ENCODE data around the gene RAB11A. TPM values are rescaled to one million over a fixed set of nuclear protein-coding genes. Genes with fewer than 3 reads are reported as not detected.
"Not testable (repeated sequence)": the region's sequence is repeated elsewhere in the genome, so short reads cannot be mapped to it uniquely, and the experiment has no call there.

RAB11A gene
- total and polyA plus RNA-seq, 7 donors: 89.5 to 152 (median 115) TPM

GRCh38 chr15:65863106-65863505, 6.2 kb upstream of the RAB11A start:
- Histone ChIP-seq H3K4me3 (no peak overlapping the region), H3K4me1 (peaks cover 4% of the 10 kb centered on the region), H3K36me3 (ENCODE audit: insufficient read depth in 1 of 2, low read depth in 1 of 2) (no peaks in the 10 kb centered on the region), H3K9me3 (no peaks in the 10 kb centered on the region), H3K27ac (no peak overlapping the region), H3K27me3 (ENCODE audit: insufficient read depth in 3 of 3, low read length in 2 of 3) (no peaks in the 10 kb centered on the region)
- intact Hi-C loops (cut with DNase I): loop anchor here in 1 of 2 donors (10.0 kb wide), 1 partner anchor 228 kb away; no protein-coding TSS in a partner anchor
- WGBS, 3 donors: 91 to 96% (median 93%) methylated on average over 6 of the region's 6 CpGs
- DNase-seq: no peak
- no peak for TF ChIP-seq CTCF (IDR thresholded peaks at IDR 0.05)
- no peak for ATAC-seq

- no peak for TF ChIP-seq CTCF (IDR thresholded peaks at IDR 0.05)
- Histone ChIP-seq H3K27me3 (ENCODE audit: insufficient read depth in 3 of 3, low read length in 2 of 3) (no peaks in the 10 kb centered on the region), H3K27ac (no peak overlapping the region), H3K4me1 (peaks cover 10% of the 10 kb centered on the region), H3K36me3 (ENCODE audit: insufficient read depth in 1 of 2, low read depth in 1 of 2) (no peaks in the 10 kb centered on the region), H3K4me3 (no peak overlapping the region), H3K9me3 (no peaks in the 10 kb centered on the region)
- DNase-seq (no peak), ATAC-seq (no peak)
- intact Hi-C loops (cut with DNase I): loop anchor here in 1 of 2 donors (10.0 kb wide), 1 partner anchor 232 kb away; no protein-coding TSS in a partner anchor
- 90 to 96% (median 90%) methylated on average over 3 of the region's 3 CpGs for WGBS, 3 donors
Measured at GRCh38 chr15:65867244-65867643, 2.0 kb upstream of the RAB11A start.

GRCh38 chr15:65867933-65868332, 1.4 kb upstream of the RAB11A start:
- intact Hi-C loops (cut with DNase I): loop anchor here (2.0 to 10.0 kb wide), 3 partner anchors 35 to 233 kb away; partner anchors contain the start of gene DENND4A (in 2 of the 2)
- H3K27ac ChIP-seq: not testable (repeated sequence)
- WGBS, 3 donors: 94 to 96% (median 95%) methylated on average over 6 of the region's 6 CpGs

GRCh38 chr15:65868546-65869125, 655 bp upstream of the RAB11A start:
- Histone ChIP-seq H3K36me3 (ENCODE audit: insufficient read depth in 1 of 2, low read depth in 1 of 2) (no peaks in the 10 kb centered on the region), H3K4me1 (peaks cover 10% of the 10 kb centered on the region), H3K27me3 (ENCODE audit: insufficient read depth in 3 of 3, low read length in 2 of 3) (no peaks in the 10 kb centered on the region), H3K4me3 (peak overlapping the region; percentile 98), H3K27ac (peak overlapping the region; percentile 95), H3K9me3 (no peaks in the 10 kb centered on the region)
- no peak for TF ChIP-seq CTCF (IDR thresholded peaks at IDR 0.05)
- intact Hi-C loops (cut with DNase I): loop anchor here (1.0 to 10.0 kb wide), 4 partner anchors 35 to 234 kb away; partner anchors contain the start of gene DENND4A (in 2 of the 2)
- ATAC-seq (peak in 2 of 4 donors; percentile 2 to 4), DNase-seq (no peak)
- 63 to 65% (median 64%) methylated on average over 11 of the region's 11 CpGs for WGBS, 3 donors

More at GRCh38 chr15:65867933-65868332, 1.4 kb upstream of the RAB11A start:
- H3K9me3 ChIP-seq; H3K4me3 ChIP-seq; ATAC-seq; H3K27me3 ChIP-seq (ENCODE audit: insufficient read depth in 3 of 3, low read length in 2 of 3); DNase-seq; H3K36me3 ChIP-seq (ENCODE audit: insufficient read depth in 1 of 2, low read depth in 1 of 2): not testable (repeated sequence)
- peaks cover 10% of the 10 kb centered on the region for H3K4me1 ChIP-seq

GRCh38 chr15:65869954-65870871, 922 bp downstream of the RAB11A start:
- intact Hi-C loops (cut with DNase I): loop anchor here (1.0 to 10.0 kb wide), 4 partner anchors 37 to 235 kb away; partner anchors contain the start of gene DENND4A (in 2 of the 2)
- Histone ChIP-seq H3K4me3 (peak overlapping the region; percentile 98), H3K4me1 (peaks cover 10% of the 10 kb centered on the region)

More at GRCh38 chr15:65869954-65870871, 922 bp downstream of the RAB11A start:
- ATAC-seq: peak in 3 of 4 donors; percentile 8 to 26 (median 9)
- H3K9me3 ChIP-seq: no peaks in the 10 kb centered on the region
- H3K27ac ChIP-seq: peak overlapping the region; percentile 95
- DNase-seq: peak; percentile 19 to 58
- WGBS, 3 donors: 1% methylated on average over 43 of the region's 43 CpGs
- TF ChIP-seq CTCF (IDR thresholded peaks at IDR 0.05): no peak
- H3K36me3 ChIP-seq (ENCODE audit: insufficient read depth in 1 of 2, low read depth in 1 of 2): peaks cover 0 to 7% of the 10 kb centered on the region in 2 donors
- no peaks in the 10 kb centered on the region for H3K27me3 ChIP-seq (ENCODE audit: insufficient read depth in 3 of 3, low read length in 2 of 3)
